Mammary epithelial cell (primary cell): ENCODE data around the gene GMPS.

ENCODE experiments used
- CTCF ChIP-seq, 2 donors: IDR thresholded peaks in 1 of 2; conservative IDR thresholded peaks in 1 of 2; 2 replicates each; pipeline ENCODE4 v1.5.1; 2011 to 2012; ENCODE audit warnings: inconsistent platforms in 2 of 2, low read length in 2 of 2, mild to moderate bottlenecking in 2 of 2, control low read depth in 1 of 2, low read depth in 1 of 2; ENCODE audit not compliant: insufficient read depth in 1 of 2; ENCODE audit errors: extremely low read depth in 1 of 2
- EZH2 ChIP-seq: IDR thresholded peaks from 2 replicates; pipeline ENCODE4 v1.6.1; 2012; ENCODE audit warnings: low read length, inconsistent platforms, borderline replicate concordance

DNA sequence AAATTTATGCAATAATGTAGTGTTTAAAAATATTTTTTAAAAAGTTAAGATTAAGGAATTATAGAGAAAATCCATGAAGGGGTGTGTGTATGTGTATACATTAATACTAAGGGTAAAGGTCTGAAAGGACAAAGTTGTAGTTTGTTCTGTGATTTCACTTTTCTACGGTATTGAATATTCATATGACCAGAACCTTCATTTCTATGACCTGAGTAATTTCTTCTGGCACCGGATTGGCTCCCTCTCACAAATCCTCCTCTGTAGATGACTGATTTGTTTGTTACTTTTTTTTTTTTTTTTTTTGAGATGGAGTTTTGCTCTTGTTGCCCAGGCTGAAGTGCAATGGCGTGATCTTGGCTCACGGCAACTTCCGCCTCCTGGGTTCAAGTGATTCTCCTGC is 20.9 kb downstream of the GMPS start:
- TF ChIP-seq EZH2 (no peak), CTCF (conservative IDR thresholded peaks at IDR 0.05 in 1 of 2, IDR thresholded peaks at IDR 0.05 in 1 of 2; ENCODE audit: extremely low read depth in 1 of 2, insufficient read depth in 1 of 2, low read depth in 1 of 2, low read length in 2 of 2) (no peak)
